Measurements from ENCODE around the gene STPG2. TPM values are rescaled to one million over a fixed set of nuclear protein-coding genes. Genes with fewer than 3 reads are reported as not detected.

The STPG2 gene
- total and polyA plus RNA-seq, 5 donors: 0.26 to 0.74 (median 0.40) TPM; not detected in 2

GRCh38 chr4:97786306-97786920 lies 356.9 kb downstream of the STPG2 start:
- WGBS: 92% methylated on average over 3 of the region's 3 CpGs
- Histone ChIP-seq H3K27me3 (ENCODE audit: control insufficient read depth, insufficient read depth) (no peaks in the 10 kb centered on the region), H3K4me3 (ENCODE audit: low read length) (no peak overlapping the region), H3K9me3 (ENCODE audit: control insufficient read depth, low read length) (no peaks in the 10 kb centered on the region), H3K27ac (ENCODE audit: low read length) (no peak overlapping the region), H3K4me1 (ENCODE audit: control insufficient read depth, insufficient read depth, low read length) (no peaks in the 10 kb centered on the region)
- DNase-seq: no peak
- ATAC-seq: no peak
- intact Hi-C loops (cut with DNase I): no loop called here

GRCh38 chr4:97778174-97778573 lies 365.1 kb downstream of the STPG2 start:
- Histone ChIP-seq H3K4me3 (ENCODE audit: low read length) (no peak overlapping the region), H3K4me1 (ENCODE audit: control insufficient read depth, insufficient read depth, low read length) (no peaks in the 10 kb centered on the region), H3K9me3 (ENCODE audit: control insufficient read depth, low read length) (no peaks in the 10 kb centered on the region), H3K27ac (ENCODE audit: low read length) (no peak overlapping the region), H3K27me3 (ENCODE audit: control insufficient read depth, insufficient read depth) (no peaks in the 10 kb centered on the region)
- ATAC-seq (no peak), DNase-seq (no peak)
- WGBS: 94% methylated on average over 10 of the region's 10 CpGs
- intact Hi-C loops (cut with DNase I): no loop called here

GRCh38 chr4:97774347-97774989 lies 368.8 kb downstream of the STPG2 start:
- intact Hi-C loops (cut with DNase I): no loop called here
- no peaks in the 10 kb centered on the region for H3K27me3 ChIP-seq (ENCODE audit: control insufficient read depth, insufficient read depth)
- DNase-seq (no peak), ATAC-seq (no peak)
- H3K9me3 ChIP-seq (ENCODE audit: control insufficient read depth, low read length): no peaks in the 10 kb centered on the region
- no peak overlapping the region for H3K27ac ChIP-seq (ENCODE audit: low read length)
- H3K4me3 ChIP-seq (ENCODE audit: low read length): no peak overlapping the region
- H3K4me1 ChIP-seq (ENCODE audit: control insufficient read depth, insufficient read depth, low read length): no peaks in the 10 kb centered on the region
- WGBS: 83% methylated on average over 2 of the region's 2 CpGs

- intact Hi-C loops (cut with DNase I): no loop called here
- Histone ChIP-seq H3K27me3 (ENCODE audit: control insufficient read depth, insufficient read depth) (no peaks in the 10 kb centered on the region), H3K4me1 (ENCODE audit: control insufficient read depth, insufficient read depth, low read length) (no peaks in the 10 kb centered on the region), H3K27ac (ENCODE audit: low read length) (no peak overlapping the region), H3K9me3 (ENCODE audit: control insufficient read depth, low read length) (no peaks in the 10 kb centered on the region), H3K4me3 (ENCODE audit: low read length) (no peak overlapping the region)
- DNase-seq (no peak), ATAC-seq (peak in 1 of 2 donors; percentile 72)
- 41% methylated on average over 1 of the region's 1 CpG for WGBS
These were observed 373.1 kb downstream of the STPG2 start for GRCh38 chr4:97770222-97770621.

- ATAC-seq: peak in 1 of 2 donors; percentile 97
- Histone ChIP-seq H3K27ac (ENCODE audit: low read length) (no peak overlapping the region), H3K27me3 (ENCODE audit: control insufficient read depth, insufficient read depth) (no peaks in the 10 kb centered on the region), H3K4me3 (ENCODE audit: low read length) (no peak overlapping the region), H3K9me3 (ENCODE audit: control insufficient read depth, low read length) (no peaks in the 10 kb centered on the region), H3K4me1 (ENCODE audit: control insufficient read depth, insufficient read depth, low read length) (no peaks in the 10 kb centered on the region)
- 23% methylated on average over 1 of the region's 1 CpG for WGBS
- no peak for DNase-seq
- intact Hi-C loops (cut with DNase I): no loop called here
These were observed 381.2 kb downstream of the STPG2 start for GRCh38 chr4:97762115-97762512.

DNA sequence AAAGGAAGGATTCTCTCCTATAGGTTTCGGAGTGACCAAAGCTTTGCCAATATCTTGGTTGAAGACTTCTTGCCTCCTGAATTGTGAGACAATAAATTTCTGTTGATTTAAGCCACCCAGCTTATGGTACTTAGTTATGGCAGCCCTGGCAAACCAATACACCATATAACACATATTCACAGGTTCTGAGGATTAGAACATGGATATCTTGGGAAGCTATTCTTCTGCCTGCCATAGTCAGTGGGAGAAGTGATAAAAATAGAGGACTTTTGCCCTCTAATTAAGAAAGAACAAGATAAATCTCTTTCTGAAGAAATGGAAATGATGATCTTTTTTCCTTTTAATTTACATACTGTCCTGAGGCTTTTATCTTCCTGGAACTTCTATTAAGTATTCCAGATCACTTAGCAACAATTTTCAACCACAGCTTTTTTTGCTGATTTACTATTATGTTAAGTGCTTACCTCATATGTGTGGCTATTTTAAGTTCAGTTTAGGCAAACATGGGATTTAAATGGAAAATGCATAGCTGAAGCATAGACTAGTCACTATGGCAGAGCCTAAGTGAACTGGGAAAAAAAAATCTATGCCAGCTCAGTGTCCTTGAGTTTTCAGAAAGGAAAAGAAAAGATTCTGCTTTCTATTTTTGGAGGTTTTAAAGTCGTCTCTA lies 381.7 kb downstream of the STPG2 start:
- no peaks in the 10 kb centered on the region for H3K9me3 ChIP-seq (ENCODE audit: control insufficient read depth, low read length)
- DNase-seq: no peak
- no peaks in the 10 kb centered on the region for H3K27me3 ChIP-seq (ENCODE audit: control insufficient read depth, insufficient read depth)
- no peak overlapping the region for H3K27ac ChIP-seq (ENCODE audit: low read length)
- intact Hi-C loops (cut with DNase I): no loop called here
- no peak overlapping the region for H3K4me3 ChIP-seq (ENCODE audit: low read length)
- WGBS: 55% methylated on average over 2 of the region's 2 CpGs
- H3K4me1 ChIP-seq (ENCODE audit: control insufficient read depth, insufficient read depth, low read length): no peaks in the 10 kb centered on the region
- ATAC-seq: peak in 1 of 2 donors; percentile 70

DNA sequence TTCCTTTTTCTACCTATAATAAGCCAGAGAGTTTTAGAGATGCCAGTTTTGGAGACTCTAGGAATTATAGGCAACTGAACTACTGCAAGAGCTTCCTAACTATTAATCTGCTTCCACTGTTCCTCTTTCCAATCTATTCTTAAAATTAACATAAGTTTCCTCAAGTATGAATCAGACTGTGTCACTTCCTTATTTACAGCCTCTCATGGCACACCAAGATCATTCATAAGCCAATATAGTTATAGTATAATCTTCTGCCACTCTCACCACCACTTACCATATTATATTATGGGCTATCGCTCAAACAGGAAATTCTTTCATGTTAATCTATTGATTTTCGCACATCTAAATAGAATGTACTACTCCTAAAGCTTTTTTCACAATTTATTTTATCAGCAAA lies 383.5 kb downstream of the STPG2 start:
- H3K4me1 ChIP-seq (ENCODE audit: control insufficient read depth, insufficient read depth, low read length): no peaks in the 10 kb centered on the region
- H3K27ac ChIP-seq (ENCODE audit: low read length): no peak overlapping the region
- no peak for ATAC-seq
- no peaks in the 10 kb centered on the region for H3K27me3 ChIP-seq (ENCODE audit: control insufficient read depth, insufficient read depth)
- intact Hi-C loops (cut with DNase I): no loop called here
- no peaks in the 10 kb centered on the region for H3K9me3 ChIP-seq (ENCODE audit: control insufficient read depth, low read length)
- H3K4me3 ChIP-seq (ENCODE audit: low read length): no peak overlapping the region
- WGBS: 92% methylated on average over 2 of the region's 2 CpGs
- DNase-seq: no peak

DNA sequence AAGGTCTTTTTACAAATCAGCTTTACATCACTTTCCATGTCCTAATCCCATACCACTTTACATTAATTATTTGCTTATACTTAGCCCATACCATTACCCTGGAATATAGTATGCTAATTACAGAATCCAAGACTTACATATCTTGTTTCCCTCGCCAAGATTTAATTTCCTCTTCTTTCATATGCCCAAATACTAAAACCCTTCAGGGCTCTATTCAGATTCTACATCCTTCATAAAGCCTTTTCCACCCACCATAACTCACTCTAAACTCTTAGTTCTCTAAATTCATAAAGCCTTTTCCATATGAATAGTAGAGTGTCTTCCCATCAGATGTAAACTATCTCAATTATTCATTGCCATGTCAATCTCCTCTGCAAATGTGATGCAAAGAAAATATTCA lies 390.7 kb downstream of the STPG2 start:
- Histone ChIP-seq H3K27ac (ENCODE audit: low read length) (no peak overlapping the region), H3K4me3 (ENCODE audit: low read length) (no peak overlapping the region), H3K9me3 (ENCODE audit: control insufficient read depth, low read length) (no peaks in the 10 kb centered on the region), H3K27me3 (ENCODE audit: control insufficient read depth, insufficient read depth) (no peaks in the 10 kb centered on the region), H3K4me1 (ENCODE audit: control insufficient read depth, insufficient read depth, low read length) (no peaks in the 10 kb centered on the region)
- WGBS: 74% methylated on average over 1 of the region's 1 CpG
- DNase-seq: no peak
- ATAC-seq: no peak
- intact Hi-C loops (cut with DNase I): no loop called here

- DNase-seq (no peak), ATAC-seq (no peak)
- no peaks in the 10 kb centered on the region for H3K27me3 ChIP-seq (ENCODE audit: control insufficient read depth, insufficient read depth)
- no peak overlapping the region for H3K27ac ChIP-seq (ENCODE audit: low read length)
- 75% methylated on average over 3 of the region's 3 CpGs for WGBS
- no peak overlapping the region for H3K4me3 ChIP-seq (ENCODE audit: low read length)
- intact Hi-C loops (cut with DNase I): no loop called here
- H3K4me1 ChIP-seq (ENCODE audit: control insufficient read depth, insufficient read depth, low read length): no peaks in the 10 kb centered on the region
- no peaks in the 10 kb centered on the region for H3K9me3 ChIP-seq (ENCODE audit: control insufficient read depth, low read length)
These were observed 395.3 kb downstream of the STPG2 start for GRCh38 chr4:97747945-97748344.

- Histone ChIP-seq H3K9me3 (ENCODE audit: control insufficient read depth, low read length) (no peaks in the 10 kb centered on the region), H3K27ac (ENCODE audit: low read length) (no peak overlapping the region), H3K4me3 (ENCODE audit: low read length) (no peak overlapping the region), H3K27me3 (ENCODE audit: control insufficient read depth, insufficient read depth) (no peaks in the 10 kb centered on the region), H3K4me1 (ENCODE audit: control insufficient read depth, insufficient read depth, low read length) (no peaks in the 10 kb centered on the region)
- DNase-seq: no peak
- ATAC-seq: peak in 1 of 2 donors; percentile 55
- 14% methylated on average over 4 of the region's 4 CpGs for WGBS
- intact Hi-C loops (cut with DNase I): no loop called here
These were observed 422.3 kb downstream of the STPG2 start for GRCh38 chr4:97720869-97721432.

DNA sequence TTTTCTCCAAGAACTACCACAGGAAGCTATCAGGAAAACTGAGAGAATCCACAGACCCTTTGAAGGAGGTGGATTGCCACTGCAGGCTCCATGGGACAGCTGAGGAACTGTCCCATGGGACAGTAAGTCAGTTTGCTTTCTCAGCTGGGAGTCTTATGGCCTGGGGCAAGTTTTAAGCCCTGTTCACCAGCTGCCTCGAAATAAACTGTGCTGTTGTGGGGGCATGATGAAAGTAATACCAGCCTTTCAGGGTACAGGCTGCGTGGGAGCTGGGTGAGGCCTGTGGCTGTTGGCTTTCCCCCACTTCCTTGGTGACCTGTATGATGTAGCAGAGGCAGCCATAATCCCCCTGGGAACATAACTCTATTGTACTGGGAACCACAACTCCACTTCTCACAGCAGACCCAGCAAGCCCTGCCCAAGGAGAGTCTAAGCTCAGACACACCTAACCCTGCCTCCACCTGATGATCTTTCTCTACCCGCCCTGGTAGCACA lies 452.1 kb downstream of the STPG2 start:
- DNase-seq: no peak
- intact Hi-C loops (cut with DNase I): no loop called here

More for the DNA sequence above, 452.1 kb downstream of the STPG2 start:
- Histone ChIP-seq H3K27me3 (ENCODE audit: control insufficient read depth, insufficient read depth) (no peaks in the 10 kb centered on the region), H3K27ac (ENCODE audit: low read length) (no peak overlapping the region), H3K4me1 (ENCODE audit: control insufficient read depth, insufficient read depth, low read length) (no peaks in the 10 kb centered on the region), H3K9me3 (ENCODE audit: control insufficient read depth, low read length) (no peaks in the 10 kb centered on the region), H3K4me3 (ENCODE audit: low read length) (no peak overlapping the region)
- 78% methylated on average over 3 of the region's 3 CpGs for WGBS
- ATAC-seq: no peak

All from right cardiac atrium (tissue), 5 donors.